ENCODE data around the gene ADIPOR2.

DNA sequence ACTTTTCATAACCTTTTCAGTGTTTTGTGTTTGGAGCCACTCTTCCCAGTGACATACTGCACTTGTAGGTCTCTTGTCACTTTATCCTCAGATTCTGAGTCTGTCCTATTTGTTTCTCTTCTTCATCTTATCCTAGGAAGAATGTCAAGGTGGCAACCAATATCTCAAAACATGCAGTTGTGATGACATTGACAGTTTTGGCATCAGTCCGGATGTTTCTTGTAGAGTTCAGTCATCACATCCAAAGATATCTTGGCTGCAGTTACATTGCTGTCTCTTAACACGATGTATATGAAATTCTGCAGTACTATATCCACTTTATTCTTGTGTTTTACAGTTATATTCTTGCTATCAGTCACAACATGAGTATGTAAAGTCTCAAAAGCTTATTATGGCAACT lies 6.4 kb downstream of the ADIPOR2 start:
- TF ChIP-seq, protein P1, sequence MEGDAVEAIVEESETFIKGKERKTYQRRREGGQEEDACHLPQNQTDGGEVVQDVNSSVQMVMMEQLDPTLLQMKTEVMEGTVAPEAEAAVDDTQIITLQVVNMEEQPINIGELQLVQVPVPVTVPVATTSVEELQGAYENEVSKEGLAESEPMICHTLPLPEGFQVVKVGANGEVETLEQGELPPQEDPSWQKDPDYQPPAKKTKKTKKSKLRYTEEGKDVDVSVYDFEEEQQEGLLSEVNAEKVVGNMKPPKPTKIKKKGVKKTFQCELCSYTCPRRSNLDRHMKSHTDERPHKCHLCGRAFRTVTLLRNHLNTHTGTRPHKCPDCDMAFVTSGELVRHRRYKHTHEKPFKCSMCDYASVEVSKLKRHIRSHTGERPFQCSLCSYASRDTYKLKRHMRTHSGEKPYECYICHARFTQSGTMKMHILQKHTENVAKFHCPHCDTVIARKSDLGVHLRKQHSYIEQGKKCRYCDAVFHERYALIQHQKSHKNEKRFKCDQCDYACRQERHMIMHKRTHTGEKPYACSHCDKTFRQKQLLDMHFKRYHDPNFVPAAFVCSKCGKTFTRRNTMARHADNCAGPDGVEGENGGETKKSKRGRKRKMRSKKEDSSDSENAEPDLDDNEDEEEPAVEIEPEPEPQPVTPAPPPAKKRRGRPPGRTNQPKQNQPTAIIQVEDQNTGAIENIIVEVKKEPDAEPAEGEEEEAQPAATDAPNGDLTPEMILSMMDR (conservative IDR thresholded peaks at IDR 0.05; ENCODE audit: low read depth, low read length): no peak
- no peak for TF ChIP-seq POLR2A (IDR thresholded peaks at IDR 0.05; ENCODE audit: low read depth, low read length)
- no peak for TF ChIP-seq RAD21 (IDR thresholded peaks at IDR 0.05; ENCODE audit: low read length)
